ENCODE results near the gene ADAMTS2.

ADAMTS2 gene

GRCh38 chr5:179130101-179130681, 215.1 kb downstream of the ADAMTS2 start:
- no peak for TF ChIP-seq CTCF (IDR thresholded peaks at IDR 0.05; ENCODE audit: low read depth, low read length)
- DNase-seq (ENCODE audit: extremely low read depth, low read depth) = no peak

GRCh38 chr5:179129607-179130071, 215.6 kb downstream of the ADAMTS2 start:
- no peak for TF ChIP-seq CTCF (IDR thresholded peaks at IDR 0.05; ENCODE audit: low read depth, low read length)
- DNase-seq (ENCODE audit: extremely low read depth, low read depth) = no peak

GRCh38 chr5:179128976-179129375, 216.3 kb downstream of the ADAMTS2 start:
- TF ChIP-seq CTCF (IDR thresholded peaks at IDR 0.05; ENCODE audit: low read depth, low read length) = no peak
- no peak for DNase-seq (ENCODE audit: extremely low read depth, low read depth)

- TF ChIP-seq CTCF (IDR thresholded peaks at IDR 0.05; ENCODE audit: low read depth, low read length) = no peak
Measured at GRCh38 chr5:179128041-179128365, 217.3 kb downstream of the ADAMTS2 start.

GRCh38 chr5:179127136-179128040, 217.9 kb downstream of the ADAMTS2 start:
- no peak for DNase-seq (ENCODE audit: extremely low read depth, low read depth)
- TF ChIP-seq CTCF (IDR thresholded peaks at IDR 0.05; ENCODE audit: low read depth, low read length) = no peak

More at GRCh38 chr5:179128041-179128365, 217.3 kb downstream of the ADAMTS2 start:
- no peak for DNase-seq (ENCODE audit: extremely low read depth, low read depth)

GRCh38 chr5:179126506-179126991, 218.7 kb downstream of the ADAMTS2 start:
- no peak for TF ChIP-seq CTCF (IDR thresholded peaks at IDR 0.05; ENCODE audit: low read depth, low read length)
- no peak for DNase-seq (ENCODE audit: extremely low read depth, low read depth)
